Hepatic stellate cell (primary cell): Measurements from ENCODE around the gene ORM1.
A peak's percentile ranks its signal among the peaks of the same experiment; 100 is the strongest.
"Not testable (repeated sequence)": the region's sequence is repeated elsewhere in the genome, so short reads cannot be mapped to it uniquely, and the experiment has no call there.

ENCODE experiments used
- DNase-seq: peaks from one replicate; pipeline ENCODE4 v3.0.0; 2011; ENCODE audit warnings: low spot score

Gene ORM1

DNA sequence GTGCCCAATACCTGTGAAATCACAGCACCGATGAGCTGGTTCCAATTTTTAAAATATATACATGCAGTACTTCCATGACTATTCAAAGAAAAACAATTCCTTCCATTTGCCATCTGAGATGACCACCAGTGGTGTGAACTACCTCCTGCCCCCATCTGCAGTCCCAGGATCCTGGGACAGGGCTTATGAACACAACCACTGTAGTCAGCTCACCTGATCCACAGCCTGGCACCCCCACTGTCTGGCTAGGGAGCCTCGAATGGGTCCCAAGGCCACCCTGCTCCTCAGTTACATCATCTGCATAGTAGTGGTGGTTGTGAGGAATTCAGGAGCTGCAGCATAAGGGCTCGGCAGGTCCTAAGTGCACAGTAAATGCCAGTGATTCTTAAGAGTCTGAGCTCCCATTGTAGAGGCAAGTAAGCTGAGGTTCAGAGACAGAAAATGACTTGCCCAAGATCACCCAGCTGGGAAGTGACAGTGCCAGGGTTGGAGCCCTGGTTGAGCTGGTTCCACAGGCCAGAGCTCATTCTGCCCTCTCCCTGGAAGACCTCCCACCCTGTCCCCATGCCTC is 2.9 kb downstream of the ORM1 start:
- not testable (repeated sequence) for DNase-seq

DNA sequence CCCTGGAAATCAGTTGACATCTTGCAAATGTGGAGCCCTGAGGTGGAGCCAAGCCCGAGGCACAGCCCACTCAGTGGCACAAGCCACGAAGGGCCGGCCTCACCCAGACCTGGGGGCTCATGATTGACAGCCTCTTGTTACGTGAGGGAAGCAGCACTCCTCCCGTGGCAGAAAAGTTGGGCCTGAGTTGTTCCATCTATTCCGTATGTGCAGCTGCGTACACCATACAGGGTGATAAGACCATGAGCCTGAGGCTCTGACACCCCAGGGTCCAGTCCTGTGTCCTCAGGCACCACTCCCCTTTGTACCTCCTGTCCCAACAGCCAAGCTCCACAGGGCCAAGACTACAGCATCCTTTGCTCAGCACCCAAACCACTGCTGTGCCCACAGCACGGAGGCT is 4.9 kb downstream of the ORM1 start:
- DNase-seq, result no peak

DNA sequence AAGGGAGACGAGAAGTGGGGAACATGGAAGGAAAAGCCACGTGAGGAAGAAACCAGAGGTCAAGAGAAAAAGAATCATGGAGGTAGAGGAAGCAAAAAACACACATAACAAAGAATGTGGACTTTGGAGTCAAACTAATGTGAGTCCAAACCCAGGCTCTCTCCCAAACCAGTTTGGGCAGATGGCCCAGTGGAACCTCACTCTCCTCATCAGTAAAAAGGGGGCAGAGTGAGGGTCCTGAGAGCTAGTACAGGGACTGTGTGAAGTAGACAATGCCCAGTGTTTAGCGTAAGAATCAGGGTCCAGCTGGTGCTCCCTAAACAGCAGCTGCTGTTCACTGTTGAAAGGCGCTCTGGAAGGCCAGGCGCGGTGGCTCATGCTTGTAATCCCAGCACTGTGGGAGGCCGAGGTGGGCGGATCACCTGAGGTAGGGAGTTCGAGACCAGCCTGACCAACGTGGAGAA is 5.5 kb downstream of the ORM1 start:
- DNase-seq, result not testable (repeated sequence)

DNA sequence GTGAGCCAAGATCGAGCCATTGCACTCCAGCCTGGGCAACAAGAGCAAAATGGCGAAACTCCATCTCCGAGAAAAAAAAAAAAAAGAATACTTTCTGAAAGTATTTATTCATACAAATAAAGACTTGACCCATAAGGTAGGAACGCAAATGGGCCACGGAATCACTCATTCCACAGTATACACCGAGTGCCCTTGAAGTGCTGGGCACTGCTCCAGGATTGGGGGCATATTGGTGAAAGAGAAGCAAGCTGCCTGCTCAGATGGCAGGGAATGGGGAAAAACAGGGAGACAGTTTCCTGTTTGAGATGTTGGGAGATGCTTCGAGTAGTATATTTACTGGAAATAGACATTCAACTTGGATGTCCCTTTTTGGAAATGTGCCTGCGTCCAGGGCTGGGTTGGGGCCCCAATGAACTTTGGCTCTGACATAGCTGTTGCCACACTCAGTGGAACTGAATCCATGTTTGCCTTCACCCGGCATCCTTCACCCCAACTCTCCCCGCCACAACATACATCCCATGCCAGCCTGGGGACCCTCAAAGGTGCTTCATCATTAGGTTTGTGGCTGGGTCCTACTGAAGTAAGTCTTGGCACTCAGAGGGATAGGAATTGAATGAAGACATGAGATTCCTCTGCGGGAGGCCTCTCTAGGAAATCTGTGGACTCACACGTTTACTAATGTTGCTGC is 6.2 kb downstream of the ORM1 start:
- not testable (repeated sequence) for DNase-seq

DNA sequence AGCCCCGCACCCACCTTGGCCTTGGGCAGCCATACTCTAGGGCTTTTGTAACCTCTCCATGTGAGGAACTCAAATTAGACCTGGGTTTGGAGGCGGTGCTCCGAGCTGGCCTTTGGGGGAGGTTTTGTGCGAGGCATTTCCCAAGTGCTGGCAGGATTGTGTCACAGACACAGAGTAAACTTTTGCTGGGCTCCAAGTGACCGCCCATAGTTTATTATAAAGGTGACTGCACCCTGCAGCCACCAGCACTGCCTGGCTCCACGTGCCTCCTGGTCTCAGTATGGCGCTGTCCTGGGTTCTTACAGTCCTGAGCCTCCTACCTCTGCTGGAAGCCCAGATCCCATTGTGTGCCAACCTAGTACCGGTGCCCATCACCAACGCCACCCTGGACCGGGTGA is 6.7 kb downstream of the ORM1 start, which contains the start of gene ORM2:
TSS of gene ORM2 (plus strand) at position 245 of the 398 bp plus-strand sequence. CDS start at position 281, 36 bp downstream.
- not testable (repeated sequence) for DNase-seq

DNA sequence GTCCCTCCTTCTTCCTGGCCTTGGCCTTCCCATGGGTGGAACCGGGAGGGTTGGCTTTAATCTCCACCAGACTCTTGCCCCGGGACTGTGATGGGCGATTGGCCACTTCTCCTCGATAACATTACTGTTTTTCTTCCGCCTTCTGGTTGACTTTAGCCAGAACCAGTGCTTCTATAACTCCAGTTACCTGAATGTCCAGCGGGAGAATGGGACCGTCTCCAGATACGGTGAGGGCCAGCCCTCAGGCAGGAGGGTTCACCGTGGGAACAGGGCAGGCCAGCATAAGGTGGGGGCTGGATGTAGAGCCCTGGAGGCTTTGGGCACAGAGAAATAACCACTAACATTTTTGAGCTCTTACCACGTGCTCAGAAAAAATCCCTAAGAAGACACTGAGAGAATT is 7.7 kb downstream of the ORM1 start:
- DNase-seq, result no peak

DNA sequence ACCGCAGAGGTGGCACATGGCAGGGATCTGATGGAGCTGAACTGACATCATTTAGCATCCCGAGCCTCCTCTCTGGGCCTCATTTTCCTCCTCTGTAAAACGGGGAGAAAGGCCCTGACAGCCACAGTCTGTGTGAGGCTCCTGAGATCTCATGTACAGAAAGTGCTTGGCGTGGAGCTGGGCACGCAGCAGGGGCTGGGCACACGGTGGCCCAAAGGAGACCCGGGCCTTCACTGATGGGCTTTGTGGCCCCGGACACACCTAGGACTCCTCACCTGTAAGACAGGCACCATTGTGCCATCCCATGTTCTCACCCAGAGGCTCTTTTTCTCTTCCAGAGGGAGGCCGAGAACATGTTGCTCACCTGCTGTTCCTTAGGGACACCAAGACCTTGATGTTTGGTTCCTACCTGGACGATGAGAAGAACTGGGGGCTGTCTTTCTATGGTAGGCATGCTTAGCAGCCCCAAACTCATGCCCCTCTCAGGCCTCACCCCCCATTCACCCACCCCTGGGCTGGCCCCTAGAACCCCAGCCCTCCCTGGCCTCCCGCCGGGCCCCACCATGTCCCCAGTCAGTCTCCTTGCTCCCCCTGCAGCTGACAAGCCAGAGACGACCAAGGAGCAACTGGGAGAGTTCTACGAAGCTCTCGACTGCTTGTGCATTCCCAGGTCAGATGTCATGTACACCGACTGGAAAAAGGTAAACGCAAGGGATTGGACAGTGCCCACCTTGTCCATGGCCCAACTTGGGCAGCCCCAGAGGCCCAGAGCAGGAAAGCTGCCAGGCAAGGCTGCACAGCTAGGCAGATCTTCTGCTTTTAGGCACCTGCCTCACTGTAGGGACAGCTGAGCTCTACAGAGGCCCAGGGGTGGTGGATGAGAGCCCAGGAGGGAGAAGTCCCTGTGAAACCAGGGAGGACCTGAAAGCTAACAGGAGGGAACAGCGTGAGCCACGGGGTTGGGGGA is 8.6 kb downstream of the ORM1 start:
- DNase-seq, result not testable (repeated sequence)

DNA sequence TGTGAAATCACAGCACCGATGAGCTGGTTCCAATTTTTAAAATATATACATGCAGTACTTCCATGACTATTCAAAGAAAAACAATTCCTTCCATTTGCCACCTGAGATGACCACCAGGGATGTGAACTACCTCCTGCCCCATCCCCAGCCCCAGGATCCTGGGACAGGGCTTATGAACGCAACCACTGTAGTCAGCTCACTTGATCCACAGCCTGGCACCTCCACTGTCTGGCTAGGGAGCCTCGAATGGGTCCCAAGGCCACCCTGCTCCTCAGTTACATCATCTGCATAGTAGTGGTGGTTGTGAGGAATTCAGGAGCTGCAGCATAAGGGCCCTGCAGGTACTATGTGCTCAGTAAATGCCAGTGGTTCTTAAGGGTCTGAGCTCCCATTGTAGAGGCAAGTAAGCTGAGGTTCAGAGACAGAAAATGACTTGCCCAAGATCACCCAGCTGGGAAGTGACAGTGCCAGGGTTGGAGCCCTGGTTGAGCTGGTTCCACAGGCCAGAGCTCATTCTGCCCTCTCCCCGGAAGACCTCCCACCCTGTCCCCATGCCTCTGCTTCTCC is 9.7 kb downstream of the ORM1 start:
- not testable (repeated sequence) for DNase-seq

DNA sequence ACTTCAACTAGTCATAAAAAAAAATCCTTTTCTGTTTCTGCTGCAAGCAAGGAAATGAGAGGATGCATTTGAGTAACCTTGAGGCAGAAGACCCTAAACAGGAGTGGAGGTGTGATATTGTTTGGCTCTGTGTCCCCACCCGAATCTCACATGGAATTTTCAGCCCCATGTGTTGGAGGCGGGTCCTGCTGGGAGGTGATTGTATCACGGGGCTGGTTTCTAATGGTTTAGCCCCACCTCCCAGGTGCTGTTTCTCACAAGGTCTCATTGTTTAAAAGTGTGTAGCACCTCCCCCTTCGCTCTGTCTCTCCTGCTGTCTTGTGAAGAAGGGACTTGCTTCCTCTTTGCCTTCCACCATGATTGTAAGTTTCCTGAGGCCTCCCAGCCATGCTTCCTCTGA is 10.8 kb downstream of the ORM1 start:
- not testable (repeated sequence) for DNase-seq

DNA sequence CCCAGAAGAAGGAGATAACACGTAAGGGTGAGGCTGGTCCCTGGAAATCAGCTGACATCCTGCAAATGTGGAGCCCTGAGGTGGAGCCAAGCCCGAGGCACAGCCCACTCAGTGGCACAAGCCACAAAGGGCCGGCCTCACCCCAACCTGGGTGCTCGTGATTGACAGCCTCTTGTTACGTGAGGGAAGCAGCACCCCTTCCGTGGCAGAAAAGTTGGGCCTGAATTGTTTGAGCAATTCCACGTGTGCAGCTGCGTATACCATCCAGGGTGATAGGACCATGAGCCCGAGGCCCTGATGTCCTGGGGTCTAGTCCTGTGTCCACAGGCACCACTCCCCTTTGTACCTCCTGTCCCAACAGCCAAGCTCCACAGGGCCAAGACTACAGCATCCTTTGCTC is 11.6 kb downstream of the ORM1 start:
- no peak for DNase-seq

DNA sequence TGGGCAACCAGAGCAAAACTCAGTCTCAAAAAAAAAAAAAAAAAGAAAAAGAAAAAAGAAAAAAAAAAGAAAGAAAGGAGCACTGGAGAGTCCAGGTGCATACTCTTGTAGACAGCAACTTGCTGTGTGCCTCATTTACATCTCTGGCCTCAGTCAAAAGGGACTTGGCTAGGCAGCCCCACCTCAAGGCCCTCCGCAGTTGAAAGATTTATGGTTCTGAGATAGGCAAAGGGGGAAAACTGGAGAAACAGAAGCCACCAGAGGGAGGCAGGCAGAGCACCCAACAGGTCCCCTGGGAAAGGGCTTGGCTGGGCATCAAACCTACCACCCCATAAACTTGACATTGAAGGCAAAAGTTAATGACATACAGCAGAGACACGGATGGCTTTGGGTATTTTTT is 12.8 kb downstream of the ORM1 start:
- DNase-seq, result no peak

DNA sequence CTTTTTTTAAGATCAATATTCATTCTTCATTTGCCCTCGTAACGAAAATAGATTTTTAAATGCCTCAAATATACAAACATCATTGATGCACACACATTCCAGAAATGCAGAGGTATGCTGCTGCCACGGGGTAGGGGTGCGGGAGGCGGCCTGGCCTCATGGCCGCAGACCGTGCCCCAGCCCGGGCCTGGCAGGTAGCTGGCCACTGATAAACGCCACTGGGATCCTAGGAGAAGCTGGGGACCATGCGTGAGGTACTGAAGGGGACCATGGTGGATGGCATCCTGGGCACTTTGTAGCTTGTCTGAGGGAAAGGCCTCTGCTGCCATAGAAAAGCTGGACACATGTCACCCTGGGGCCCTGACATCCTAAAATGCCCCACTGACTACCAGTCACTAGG is 13.3 kb downstream of the ORM1 start:
- DNase-seq, result no peak

DNA sequence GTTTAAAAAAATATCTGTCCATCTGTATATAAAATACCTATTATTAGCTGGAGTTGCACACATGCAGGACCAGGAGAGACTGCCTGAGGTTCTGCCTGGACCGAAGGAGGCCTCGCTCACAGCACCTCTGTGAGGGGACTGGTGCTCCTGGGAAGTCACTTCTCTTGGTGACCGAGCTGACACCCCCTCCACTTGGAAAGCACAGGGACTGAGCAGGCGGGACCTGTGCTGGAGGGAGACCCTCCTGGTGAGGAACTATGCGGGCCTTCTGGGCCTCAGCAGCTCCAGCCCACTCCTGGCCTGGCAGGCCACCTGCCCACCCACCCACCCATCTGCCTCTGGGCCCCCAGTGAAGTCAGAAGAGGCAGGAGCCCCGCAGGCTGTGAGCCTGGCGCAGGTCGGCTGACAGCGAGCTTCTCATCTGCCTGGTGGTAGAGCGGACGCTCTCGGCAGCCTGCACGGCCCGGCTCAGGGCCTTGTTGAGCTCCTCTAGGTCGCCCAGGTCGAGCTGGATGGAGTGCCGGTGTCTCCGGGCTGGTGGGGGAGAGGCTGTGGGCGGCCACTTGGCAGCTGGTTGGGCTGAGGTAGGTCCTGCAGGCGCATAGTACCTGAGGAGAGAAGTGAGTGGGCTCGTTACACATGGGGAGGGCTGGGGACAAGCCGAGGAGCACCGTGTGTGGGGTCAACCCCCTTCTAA is 13.9 kb downstream of the ORM1 start:
- DNase-seq, result no peak

DNA sequence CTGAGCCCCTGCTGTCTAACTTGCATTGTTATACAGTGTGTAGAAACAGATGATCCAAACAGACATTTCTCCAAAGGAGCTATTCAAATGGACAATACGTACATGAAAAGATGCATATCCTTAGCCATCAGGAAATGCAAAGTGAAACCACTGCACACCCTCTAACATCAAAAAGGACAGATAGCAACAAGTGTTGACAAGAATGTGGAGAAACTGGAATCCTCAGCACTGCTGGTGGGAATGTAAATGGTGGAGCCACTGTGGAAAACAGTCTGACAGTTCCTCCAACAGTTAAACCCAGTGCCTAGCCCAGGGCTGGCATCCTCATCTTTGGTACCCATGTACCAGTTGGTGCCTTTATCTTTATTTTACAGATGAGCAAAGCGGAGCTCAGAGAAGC is 15.3 kb downstream of the ORM1 start:
- DNase-seq, result no peak

DNA sequence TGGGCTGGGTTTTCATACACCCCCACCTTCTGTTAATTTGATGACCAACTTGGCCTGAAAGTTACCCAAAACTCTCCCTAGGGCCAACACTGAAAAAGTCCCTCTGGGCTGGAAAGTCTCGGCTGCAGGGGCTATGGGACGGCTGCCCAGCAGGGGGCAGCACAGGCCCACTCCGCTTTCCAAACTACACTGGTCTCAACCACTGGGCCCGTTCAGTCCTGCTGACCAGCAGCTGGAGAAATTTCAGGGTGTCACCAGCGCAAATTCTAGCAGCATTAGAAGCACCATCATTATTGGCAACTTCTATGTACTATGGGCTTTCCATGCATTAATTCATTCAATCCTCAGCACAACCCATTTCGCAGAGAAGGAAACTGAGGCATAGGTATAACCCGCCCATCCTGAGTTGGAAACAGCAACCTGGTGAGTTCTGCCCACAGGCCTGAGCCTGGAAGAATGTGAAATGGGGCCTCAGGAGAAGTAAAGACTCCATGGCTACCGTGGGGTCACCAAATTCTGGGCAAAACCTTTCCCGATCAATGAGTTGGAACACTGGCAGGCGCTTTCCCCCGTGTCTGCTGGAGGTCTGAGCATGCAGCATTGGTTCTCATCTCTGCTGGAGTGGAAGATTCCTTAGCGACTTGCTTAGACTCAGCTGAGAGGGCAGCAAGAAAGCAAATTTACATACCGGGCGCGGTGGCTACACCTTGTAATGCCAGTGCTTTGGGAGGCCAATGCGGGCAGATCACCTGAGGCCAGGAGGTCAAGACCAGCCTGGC is 16.4 kb downstream of the ORM1 start:
- peak; percentile 92 for DNase-seq

DNA sequence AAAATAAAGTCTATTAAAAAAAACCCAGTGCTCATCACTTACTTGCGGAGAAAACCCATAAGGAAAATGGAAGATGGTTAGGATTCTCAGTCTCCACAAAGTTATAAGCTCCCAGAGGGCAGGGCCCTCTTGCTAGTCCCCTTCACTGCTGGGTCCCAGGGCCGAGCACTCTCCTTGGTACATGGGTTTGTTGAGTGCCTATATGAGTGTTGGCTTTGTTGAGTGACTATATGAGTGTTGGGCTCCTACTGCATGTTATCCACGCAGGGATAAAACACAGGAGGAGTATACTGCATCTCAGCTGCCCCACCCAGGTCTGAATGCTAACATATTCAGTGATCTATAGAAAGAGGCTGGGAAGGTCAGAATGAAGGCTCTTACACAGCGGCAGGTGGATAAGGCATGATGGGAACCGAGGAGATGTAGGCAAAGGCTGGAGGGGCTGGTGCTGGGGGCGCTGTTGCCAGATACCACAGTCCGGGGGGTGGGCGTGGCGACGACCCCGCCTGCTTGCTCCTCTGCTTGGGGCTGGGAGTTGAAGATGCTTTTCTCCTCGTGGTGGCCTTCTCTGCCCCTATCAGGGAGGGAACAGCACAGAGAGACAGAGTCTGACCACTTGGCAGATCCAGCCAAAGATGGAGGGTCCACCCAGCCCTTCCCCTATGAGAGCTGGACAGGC is 18.4 kb downstream of the ORM1 start:
- no peak for DNase-seq

DNA sequence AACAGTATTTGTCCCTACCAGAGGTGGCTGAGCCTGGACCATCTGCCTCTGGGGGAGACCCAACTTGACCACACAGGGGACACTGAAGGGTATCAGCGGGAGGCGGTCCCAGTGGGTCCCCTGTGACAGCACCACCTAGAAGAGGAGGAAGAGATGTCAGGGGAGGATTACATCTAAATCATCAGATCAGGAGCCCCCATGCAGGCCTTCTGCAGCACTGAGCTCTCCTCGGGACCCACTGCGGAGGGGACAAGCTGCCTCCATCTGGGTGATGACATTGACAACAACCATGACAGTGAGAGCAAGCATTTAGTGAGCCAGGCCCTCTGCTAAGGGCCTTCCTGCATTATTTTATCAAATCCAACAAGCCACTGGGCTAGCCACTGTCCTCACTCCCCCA is 19.1 kb downstream of the ORM1 start:
- DNase-seq, result no peak

DNA sequence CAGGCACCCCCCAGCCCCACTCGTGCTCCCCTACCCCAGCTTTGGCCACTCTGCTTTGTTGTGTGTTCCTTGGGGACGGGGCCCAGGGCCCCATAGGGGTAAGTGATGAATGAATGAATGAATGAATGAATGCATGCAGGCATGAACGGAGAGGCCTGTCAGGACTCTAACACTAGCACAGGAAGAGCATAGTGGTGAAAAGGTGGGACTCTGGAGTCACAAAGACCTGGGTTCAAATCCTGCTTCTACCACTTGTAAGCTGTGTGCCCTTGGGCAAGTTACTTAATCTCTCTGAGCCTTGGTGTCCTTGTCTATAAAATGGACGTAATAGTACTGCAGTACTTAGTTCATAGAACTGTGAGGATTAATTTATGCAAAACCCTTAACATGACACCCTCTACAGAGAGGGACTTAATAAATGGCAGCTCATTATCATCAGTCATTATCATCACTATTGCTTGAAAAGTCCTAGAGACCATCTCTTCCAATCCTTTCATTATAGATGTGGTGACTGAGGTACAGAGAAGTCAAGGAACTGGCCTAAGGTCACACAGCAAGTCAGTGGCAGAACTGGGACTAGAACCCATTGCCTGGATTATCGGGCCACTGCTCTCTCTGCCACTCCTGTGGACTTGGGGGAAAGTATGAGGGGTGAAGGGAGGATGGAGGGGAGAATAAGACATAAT is 20.0 kb downstream of the ORM1 start:
- no peak for DNase-seq

DNA sequence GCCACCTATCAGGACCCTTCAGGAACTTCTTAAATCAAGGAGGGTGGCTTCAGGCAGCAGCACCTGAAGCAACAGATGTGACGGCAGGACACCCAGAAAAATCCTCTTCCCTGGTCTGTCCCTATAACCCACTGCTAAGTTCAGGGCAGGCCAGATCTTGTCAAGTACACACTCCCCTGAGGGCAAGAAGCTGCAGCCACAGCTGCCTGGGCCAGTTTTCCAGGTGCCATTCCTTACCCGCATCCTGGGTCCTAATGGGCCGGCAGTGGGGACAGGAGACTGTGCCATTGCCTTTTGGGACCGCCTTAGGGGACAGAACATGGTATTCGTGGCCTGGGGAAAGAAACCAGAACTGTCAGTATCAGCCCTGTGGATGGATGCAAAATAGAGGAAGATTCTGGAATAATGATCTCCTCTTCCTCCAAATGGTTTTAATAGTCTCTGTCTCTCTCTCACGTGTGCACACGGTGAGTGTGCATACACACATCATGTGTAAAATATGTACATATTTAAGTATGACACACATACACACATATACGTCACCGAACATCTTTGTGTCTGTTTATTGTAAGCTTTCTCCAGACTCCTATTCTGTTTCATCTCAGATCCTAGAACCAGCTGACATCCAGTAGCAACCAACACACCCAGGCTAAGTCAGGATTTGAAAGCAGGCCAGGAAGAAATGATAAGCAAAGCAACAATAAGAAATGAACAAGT is 20.7 kb downstream of the ORM1 start:
- DNase-seq, result peak; percentile 47
